H1 (cell line): ENCODE results near the gene ADD3. TPM values are rescaled to one million over a fixed set of nuclear protein-coding genes. Genes with fewer than 3 reads are reported as not detected.

Source experiments
- KDM4A ChIP-seq: IDR thresholded peaks from one replicate; pipeline ENCODE4 v1.7.1; 2012; ENCODE audit warnings: low read depth, mild to moderate bottlenecking, moderate library complexity, low read length, inconsistent platforms; ENCODE audit not compliant: severe bottlenecking
- PHF8 ChIP-seq: fragments of 200-600 bp; sonication (generic); conservative IDR thresholded peaks from 2 replicates; pipeline ENCODE4 v1.7.1; 2012; ENCODE audit warnings: low read depth, mild to moderate bottlenecking, inconsistent platforms, low read length, moderate library complexity
- SAP30 ChIP-seq: fragments of 300-600 bp; sonication (generic); IDR thresholded peaks from 2 replicates; pipeline ENCODE4 v1.7.1; 2012; ENCODE audit warnings: low read length, moderate library complexity, mild to moderate bottlenecking, inconsistent platforms; ENCODE audit not compliant: insufficient read depth, insufficient replicate concordance
- SIX5 ChIP-seq: IDR thresholded peaks from 2 replicates; pipeline ENCODE4 v1.6.1; 2011; ENCODE audit warnings: mild to moderate bottlenecking, low read depth, low read length
- polyA plus RNA-seq, 7 experiments: library from polyadenylated mRNA; depleted of rRNA in 3 of 7; stranded (reverse) in 5 of 7; unstranded in 2 of 7; fragments of >200 nt in 5 of 7; fragments of 200-250 nt in 2 of 7; gene quantifications; 1 replicate in 5 of 7; 2 replicates in 1 of 7; 4 replicates in 1 of 7; pipeline versions ENCODE4 v1.2.1 to v1.2.3, GENCODE V29; 2011 to 2013; ENCODE audit warnings: missing spikeins in 2 of 7, mixed read lengths in 2 of 7
- total RNA-seq: library from RNA; stranded (reverse); fragmentation: NEBNext Ultra II Directional; extraction: Animal tissue kit (Norgen Biotek cat#: 25700); gene quantifications from 2 replicates; pipeline ENCODE4 v1.2.1, GENCODE V29; 2021

Gene ADD3
- total and polyA plus RNA-seq, 2 of the 8 experiments (the other 6 are each of a cell fraction or from before 2014, with no cell fraction given): 44.7 to 85.6 TPM

GRCh38 chr10:109974504-109975191, 33.1 kb upstream of the ADD3 start (continued):
- TF ChIP-seq SIX5 (no peak), SAP30 (no peak), KDM4A (no peak), PHF8 (no peak)
